Activated CD4-positive, alpha-beta T cell treated with anti-CD3 and anti-CD28 coated beads, Interleukin-2, Interleukin-6, amounts not matched to agents 100 ng/mL and 50 ng/mL, durations not matched to agents 16 hours and 8 hours (primary cell): ENCODE data around the gene DMRT2.

Experiments
- DNase-seq: peaks from one replicate; pipeline ENCODE4 v3.0.0-alpha.2; 2020

Gene DMRT2

GRCh38 chr9:1098551-1098950 lies 48.4 kb downstream of the DMRT2 start:
- no peak for DNase-seq

DNA sequence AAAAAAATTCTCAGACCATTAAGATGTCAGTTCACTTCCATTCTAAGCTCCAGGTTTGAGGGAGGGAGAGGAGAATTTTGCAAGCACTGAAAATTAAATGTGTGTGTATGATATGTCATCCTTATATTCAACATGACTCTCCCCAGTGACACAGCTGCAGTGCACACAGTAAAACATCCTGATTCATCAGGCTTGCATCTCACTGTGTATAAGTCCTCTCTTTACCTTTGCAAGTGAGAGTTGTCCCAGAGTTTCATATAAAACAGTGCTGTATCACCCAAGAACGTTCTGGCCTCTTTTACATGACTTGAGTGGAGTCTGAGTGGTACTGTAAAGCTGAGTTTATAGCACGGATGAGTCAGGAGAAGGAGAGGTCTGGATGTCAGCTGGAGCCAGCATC lies 50.0 kb downstream of the DMRT2 start:
- DNase-seq: no peak

DNA sequence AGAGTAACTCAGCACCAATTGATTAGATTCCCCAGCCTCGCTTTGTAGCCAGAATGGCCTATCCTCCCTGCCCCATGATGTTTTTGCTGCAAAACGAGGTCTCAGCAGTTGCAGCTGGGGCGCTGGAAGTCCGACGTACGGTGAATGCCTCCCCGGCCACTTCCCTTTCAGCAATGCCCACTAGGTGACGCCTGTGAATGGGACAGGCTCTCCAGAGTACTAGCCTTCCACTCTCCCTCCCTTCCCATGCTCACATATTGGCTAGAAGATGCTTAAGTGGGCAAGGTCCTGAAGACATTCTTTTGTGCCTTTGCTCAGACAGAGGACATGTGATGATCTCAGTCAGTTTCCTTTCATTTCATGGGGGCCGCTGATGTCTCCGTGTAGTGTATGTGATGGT lies 50.8 kb downstream of the DMRT2 start:
- DNase-seq: peak; percentile 1

GRCh38 chr9:1101846-1102641 lies 51.9 kb downstream of the DMRT2 start:
- DNase-seq: no peak

DNA sequence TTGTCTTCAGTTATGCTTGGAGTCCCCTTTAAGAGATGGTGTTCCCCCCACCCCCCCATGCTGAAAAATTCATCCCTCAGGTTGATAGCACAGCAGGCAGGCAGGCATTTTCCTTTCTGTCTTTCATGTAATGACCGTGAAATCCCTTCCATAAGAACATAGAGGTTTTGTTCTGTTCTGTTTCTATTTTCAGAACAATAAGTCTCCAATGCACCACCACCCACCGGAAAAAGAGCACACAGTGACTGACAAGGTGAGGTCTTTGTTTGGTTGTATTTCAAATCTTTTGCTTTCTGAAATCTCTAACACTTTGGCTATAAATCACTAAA lies 52.4 kb downstream of the DMRT2 start:
- no peak for DNase-seq
